AG10803 (cell line): ENCODE results near the gene MED27.

Experiments used
- DNase-seq: peaks from one replicate; pipeline ENCODE4 v3.0.0; 2010; ENCODE audit warnings: low read depth
- H3K4me3 ChIP-seq: 2 replicates; pipeline ENCODE4 v1.5.1; 2011; ENCODE audit warnings: mild to moderate bottlenecking, low read length, control low read depth
- TF ChIP-seq, protein P1 (sequence below): conservative IDR thresholded peaks from 2 replicates; pipeline ENCODE4 v1.5.1; 2011; ENCODE audit warnings: mild to moderate bottlenecking, low read length, control low read depth, inconsistent platforms

Gene MED27, protein sequence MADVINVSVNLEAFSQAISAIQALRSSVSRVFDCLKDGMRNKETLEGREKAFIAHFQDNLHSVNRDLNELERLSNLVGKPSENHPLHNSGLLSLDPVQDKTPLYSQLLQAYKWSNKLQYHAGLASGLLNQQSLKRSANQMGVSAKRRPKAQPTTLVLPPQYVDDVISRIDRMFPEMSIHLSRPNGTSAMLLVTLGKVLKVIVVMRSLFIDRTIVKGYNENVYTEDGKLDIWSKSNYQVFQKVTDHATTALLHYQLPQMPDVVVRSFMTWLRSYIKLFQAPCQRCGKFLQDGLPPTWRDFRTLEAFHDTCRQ

DNA sequence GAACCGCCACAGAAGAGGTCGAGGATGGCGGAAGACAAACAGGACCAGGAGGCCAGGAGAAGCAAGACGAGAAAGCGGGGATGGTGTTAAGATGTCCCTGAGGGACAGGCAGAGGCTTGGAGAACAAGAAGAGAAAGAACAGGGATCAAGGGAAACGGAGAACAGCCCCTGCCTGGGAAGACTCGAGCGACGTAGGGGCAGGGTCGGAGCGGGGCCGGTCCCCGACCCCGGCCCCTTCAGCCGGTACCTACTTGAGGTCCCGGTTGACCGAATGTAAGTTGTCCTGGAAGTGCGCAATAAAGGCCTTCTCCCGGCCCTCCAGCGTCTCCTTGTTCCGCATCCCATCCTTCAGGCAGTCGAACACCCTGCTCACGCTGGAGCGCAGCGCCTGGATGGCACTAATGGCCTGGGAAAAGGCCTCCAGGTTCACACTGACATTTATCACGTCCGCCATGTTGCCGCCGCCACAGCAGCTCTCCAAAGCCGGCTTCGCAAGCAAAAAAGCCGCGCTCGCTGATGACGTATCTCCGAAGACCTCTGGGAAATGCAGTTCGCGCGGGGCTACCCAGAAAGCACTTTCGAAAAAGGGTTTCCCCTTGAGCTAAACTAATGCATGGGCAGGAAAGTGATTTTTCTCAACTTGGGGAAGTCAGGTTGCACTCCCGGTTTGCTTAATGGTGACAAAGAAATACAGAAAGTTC is at the start of gene MED27:
Gene MED27, minus strand, starts transcription at position 477 of the 701 bp plus-strand sequence. Its CDS starts 23 bp downstream, at position 454.
- peak within 1 kb of the TSS; percentile 93 for H3K4me3 ChIP-seq
- TF ChIP-seq, protein P1, sequence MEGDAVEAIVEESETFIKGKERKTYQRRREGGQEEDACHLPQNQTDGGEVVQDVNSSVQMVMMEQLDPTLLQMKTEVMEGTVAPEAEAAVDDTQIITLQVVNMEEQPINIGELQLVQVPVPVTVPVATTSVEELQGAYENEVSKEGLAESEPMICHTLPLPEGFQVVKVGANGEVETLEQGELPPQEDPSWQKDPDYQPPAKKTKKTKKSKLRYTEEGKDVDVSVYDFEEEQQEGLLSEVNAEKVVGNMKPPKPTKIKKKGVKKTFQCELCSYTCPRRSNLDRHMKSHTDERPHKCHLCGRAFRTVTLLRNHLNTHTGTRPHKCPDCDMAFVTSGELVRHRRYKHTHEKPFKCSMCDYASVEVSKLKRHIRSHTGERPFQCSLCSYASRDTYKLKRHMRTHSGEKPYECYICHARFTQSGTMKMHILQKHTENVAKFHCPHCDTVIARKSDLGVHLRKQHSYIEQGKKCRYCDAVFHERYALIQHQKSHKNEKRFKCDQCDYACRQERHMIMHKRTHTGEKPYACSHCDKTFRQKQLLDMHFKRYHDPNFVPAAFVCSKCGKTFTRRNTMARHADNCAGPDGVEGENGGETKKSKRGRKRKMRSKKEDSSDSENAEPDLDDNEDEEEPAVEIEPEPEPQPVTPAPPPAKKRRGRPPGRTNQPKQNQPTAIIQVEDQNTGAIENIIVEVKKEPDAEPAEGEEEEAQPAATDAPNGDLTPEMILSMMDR, result no peak
- peak; percentile 83 for DNase-seq

DNA sequence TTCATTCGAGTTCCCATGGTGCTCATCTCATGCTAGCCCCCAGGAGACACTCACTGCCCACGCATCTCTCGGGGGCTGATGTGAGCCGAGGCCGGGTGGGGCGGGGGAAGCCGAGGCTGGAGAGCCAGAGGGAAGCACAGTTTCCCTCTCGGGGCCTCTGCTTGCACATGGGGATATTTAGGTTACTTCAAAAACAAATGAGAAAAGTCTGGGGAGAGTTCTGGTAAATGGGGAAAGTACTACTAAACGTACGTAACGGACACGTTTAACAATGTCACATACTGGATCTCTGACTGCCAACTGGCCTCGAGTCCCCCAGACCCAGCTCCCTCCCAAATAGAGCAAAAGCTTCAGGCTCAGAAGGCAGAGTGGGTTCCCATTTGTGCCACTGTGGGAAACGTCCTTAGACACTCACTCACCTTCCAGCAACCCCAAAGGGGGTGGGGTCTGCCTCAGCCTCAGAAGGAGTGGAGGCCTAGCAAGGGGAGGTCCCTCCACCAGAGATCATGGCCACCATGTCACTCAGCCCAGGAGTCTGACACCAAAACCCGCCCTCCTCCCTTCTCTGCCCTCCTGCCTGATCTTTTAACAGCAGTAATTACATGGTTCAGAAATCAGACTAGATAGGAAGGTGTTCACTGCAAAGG is 48.3 kb upstream of the MED27 start:
- no peak overlapping the region for H3K4me3 ChIP-seq
- DNase-seq, result no peak
- TF ChIP-seq, protein P1, result no peak

DNA sequence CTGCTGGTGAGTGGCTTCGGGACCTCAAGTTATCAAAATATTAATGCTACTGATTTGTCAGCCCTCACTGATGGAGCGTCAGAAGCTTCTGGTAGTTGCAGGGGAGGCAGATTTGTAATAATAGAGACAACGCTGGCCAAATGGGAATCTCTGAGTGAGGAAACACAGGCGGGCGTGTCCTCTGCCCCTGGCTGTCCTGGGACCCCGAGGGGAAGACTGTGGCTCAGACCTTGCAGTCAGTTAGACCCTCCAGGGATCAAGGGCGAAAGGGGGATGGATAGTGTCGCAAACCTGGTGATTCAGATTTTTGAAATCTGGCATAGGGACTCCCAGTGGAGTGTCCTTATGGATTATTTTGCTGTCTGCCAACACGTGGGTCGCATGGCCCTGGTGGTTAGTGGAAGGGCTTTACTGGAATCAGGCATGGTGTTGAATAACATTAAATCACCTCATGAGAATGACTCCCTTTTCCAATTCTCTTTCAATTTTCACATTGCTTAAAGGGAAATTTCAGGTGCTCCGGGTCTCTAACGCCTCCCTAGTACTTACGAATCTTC is 47.1 kb upstream of the MED27 start:
- no peak for DNase-seq
- H3K4me3 ChIP-seq, result no peak overlapping the region
- TF ChIP-seq, protein P1, result no peak

DNA sequence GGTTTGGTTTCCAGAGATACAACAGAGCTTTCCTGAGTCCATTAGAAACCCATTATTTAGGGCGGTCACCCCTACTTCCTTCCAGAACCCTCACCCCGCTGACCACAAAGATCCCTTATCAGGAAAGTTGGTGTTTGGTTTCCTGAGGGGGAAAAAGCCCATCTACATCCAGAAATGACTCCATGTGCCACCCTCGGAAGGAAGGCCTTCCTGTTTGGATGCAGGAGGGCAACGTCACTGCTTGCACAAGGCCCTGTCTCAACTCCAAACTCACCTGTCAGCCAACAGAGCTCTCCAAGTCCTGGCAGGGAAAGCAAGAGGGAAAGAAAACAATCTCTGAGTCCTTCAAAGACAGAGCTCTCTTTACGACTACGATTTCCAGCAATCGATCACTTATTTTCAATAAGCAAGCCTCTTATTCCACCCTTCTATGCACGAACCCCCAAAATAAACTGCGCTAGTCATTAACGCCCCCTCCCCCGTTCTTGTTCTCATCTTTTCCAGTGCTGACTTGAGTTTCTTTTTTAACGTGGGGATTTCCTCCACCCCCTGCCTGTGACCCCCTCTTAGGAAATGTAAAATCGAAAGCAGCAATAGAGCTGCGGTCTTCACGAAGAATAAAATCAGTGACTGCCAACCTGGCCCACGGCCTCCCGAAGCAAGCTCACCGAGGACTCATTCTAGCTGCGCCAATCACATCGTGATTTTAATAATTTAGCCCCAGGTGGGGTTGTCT is 46.4 kb upstream of the MED27 start:
- DNase-seq, result no peak
- no peak overlapping the region for H3K4me3 ChIP-seq
- TF ChIP-seq, protein P1, result no peak

DNA sequence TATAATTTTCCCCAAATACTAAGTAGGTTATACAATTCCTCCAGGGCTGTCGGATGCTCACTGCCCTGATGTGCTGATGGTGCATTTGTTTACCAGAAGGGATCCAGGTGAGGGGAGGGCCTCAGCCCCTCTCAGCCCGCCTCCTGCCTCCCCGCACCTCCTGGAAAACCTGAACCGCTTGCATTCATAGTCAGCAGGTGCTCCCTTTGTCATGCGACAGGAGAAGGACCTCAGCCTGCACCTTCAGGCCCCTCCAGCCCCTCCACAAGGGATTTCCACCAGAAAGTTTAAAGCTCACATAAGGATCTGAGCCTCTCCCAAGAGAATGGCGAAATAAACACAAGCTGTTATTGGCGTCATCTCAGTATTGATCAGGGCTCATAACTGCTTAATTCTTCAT is 45.7 kb upstream of the MED27 start:
- H3K4me3 ChIP-seq, result no peak overlapping the region
- TF ChIP-seq, protein P1, result no peak
- DNase-seq, result no peak

DNA sequence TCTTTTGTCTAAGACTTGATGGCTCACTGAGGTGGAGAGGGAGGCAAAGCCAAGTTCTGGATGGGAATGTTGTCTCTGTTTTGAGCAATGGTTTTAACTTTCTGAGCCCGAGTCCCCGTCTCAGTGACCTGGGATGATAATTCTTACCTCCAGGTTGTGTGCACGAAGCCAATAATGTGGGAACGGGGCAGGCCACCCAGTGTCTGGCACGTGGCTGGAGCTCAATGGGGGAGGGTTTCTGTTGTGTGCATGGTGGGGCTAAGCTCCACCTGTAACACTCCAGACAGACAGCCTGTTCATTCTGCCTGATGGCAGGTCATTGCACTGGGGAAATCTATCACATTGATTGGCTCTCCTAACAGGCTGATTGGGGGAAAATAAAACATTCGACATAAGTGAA is 45.1 kb upstream of the MED27 start:
- no peak for DNase-seq
- TF ChIP-seq, protein P1, result no peak
- no peak overlapping the region for H3K4me3 ChIP-seq
